ENCODE measurements around the gene NTRK3.
"Not testable (repeated sequence)": the region's sequence is repeated elsewhere in the genome, so short reads cannot be mapped to it uniquely, and the experiment has no call there.

Gene NTRK3

DNA sequence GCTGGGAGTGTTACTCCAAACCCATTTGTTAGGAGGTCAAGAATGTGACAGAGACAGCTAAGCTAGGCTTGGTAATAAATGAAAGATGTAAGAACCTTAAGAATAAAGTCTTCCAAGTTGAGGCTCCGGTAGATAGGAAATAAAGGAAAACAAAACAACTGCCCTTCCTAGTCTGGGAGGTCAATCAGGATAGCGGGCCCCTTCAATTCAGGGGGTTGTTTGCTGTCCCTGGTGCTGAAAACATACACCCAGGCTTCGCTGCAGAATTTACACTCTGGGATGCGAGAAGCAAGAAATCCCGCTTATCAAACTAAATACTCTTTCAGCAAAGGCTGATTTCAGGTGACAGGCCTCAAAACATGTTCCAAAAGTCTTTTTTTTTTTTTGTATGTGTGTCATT is 393.4 kb downstream of the NTRK3 start:
- DNase-seq = no peak

DNA sequence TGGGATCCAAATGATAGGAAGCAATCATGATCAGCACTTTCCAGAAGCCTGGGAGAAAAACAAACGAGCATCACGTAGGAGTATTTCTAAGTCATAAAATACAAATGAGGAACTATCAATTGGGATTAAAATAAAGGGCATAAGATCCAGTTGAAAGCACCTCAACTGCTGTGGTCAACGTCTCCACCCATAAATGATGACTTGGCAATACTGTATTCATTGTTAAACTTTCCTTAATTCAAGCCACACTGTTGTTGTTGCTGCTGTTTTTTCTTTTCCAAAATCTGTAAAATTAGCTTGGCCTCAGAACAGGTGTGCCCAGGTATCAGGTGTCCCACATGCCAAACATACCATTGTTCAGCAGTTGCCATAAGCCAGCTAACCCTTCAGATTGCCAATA is 395.8 kb downstream of the NTRK3 start:
- DNase-seq = no peak

DNA sequence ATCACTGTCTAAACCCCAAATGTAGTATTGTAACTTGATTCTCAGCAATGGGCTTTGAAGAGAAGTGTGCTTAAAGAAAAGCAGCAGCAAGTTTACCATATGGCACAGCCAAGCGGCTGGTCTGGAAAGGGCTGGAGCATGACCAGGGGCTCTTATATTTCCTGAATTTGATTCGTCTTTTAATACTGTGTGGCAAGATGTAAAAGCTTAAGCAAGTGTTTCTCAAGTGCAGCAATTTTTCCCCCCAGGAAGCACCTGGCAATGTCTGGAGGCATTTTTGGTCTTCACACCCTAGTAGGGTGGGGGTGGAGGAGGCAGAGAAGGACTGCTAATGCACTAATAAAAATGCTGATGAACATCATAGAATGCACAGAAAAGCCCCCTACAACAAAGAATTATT is 397.9 kb downstream of the NTRK3 start:
- DNase-seq = no peak

DNA sequence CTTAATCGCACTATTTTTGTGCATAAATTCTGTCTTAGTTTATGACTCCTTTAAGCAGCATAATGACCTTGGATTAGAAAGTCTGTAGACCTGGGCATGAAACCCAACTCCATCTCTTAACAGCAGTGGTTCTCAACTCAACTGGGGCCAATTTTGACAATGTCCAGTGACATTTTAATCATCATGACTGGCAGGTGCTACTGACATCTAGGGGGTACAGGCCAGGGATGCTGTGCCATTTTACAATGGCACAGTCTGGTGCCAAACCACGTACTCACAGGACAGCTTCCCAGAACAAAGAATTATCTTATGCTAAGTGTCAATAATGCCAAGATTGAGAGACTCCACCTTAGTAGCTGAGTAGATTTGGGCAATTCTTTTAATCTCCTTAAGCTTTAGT is 405.0 kb downstream of the NTRK3 start:
- no peak for DNase-seq

DNA sequence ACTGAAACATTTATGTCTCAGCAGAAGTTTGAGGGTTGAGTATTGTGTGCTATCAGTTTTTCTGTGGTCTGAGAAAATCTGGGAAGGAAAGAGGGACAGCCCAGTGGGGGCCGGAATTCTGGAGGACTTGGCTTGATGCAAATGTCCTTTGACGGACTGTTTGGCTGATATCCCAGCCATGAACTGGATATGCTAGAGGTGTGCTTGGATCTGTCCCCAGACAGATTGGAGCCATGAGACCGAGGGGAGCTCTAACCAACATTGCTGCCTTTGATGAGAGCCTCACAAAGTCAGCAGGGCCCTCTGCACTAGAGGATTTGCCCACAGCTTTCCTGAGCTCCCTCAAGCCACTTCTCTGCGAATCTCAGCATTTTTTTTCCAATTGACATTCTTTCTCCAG is 405.6 kb downstream of the NTRK3 start:
- DNase-seq = no peak

DNA sequence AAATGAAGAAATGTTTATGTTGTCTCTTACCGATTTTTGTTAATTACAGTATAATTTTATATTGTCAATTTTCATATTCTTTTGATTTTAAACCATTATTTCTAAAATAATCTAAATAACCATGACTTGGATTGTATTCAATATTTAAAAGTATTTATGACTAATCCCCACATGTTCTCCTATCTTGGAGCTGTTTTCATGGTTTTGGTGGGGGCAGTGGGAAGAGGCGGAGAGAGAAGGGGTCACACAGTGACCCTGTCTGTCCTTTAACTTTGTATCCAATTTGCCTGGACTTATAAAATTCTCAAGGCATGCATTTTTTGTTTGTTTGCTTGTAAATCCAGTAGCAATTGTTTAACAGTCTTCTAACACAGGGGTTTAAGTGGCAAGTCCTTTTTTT is 407.4 kb downstream of the NTRK3 start:
- DNase-seq = no peak

DNA sequence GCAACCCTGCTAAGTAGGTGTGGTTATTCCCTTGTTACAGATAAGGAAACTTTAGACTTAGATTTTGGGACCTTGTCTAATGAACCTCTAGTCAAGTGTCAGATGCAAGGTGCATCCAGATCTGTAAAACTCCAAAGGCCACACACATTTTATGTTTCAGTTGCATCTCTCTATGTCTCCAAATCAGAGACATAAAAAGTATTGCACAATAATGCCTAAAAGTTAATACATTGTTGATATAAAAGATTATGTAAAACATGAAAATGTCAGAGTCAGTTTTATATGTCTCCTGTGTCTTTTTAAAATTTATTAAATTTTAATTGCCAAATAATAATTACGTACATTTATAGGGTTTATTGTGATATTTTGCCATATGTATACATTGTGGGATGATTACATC is 408.5 kb downstream of the NTRK3 start:
- DNase-seq = no peak

DNA sequence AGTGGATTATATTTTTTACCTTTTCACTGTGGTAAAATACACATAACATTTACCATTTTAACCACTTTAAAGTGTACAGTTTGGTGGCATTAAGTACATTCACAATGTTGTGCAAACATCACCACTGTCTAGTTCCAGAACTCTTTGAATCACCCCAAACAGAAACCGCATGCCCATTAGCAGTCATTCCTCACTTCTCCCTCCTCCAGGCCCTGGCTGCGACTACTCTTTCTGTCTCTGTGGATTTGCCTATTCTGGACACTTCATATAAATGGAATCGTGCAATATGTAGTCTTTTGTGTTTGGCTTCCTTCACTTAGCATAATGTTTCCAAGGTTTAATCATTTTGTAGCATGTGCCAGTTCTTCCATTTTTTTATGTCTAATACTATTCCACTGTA is 409.8 kb downstream of the NTRK3 start:
- no peak for DNase-seq

DNA sequence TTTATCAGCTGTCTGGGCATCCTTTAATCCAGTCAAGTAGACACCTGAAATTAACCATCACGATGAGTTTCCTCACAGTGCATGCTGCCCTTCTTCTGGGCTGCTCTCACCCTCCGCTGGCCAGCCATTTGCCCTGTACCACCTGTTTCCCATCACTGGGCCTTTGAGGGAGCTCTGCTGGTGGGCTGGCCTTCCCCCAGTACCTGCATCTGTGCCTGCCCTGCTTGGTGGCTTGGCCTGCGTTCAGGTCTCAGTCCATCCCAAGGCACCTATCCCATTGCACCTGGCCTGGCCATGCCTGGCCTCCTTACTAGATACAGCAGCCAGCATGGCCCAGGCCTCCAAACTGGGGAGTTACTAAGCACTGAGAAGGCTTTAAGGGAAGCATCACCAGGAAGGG is 413.2 kb downstream of the NTRK3 start:
- no peak for DNase-seq

DNA sequence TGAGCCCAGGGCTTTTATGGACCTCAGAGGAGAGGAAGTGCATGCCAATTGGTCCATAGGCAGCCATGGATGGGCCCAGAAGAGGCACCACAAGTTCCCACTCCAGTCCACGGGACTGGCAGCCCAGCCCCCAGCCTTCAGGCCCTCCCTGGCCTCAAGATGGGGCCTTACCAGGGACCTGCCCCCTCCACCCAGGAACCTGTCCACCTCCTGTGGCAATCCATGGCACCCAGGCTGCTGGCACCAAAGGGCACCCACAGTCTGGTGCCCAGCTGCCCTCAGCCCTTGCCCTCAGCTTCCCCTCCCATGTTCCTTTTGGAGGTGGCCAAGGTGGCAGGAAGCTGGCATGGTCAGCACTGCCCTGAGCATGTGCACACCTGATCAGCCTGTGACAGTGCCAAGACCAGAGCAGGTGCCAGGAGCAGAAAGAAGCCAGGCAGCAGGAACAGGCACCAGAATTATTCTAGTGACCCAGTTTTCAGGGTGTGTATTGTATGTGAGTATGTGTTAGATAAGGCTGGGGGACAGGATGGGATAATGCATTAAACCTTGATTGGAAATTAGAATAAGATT is 415.0 kb downstream of the NTRK3 start:
- DNase-seq = no peak

DNA sequence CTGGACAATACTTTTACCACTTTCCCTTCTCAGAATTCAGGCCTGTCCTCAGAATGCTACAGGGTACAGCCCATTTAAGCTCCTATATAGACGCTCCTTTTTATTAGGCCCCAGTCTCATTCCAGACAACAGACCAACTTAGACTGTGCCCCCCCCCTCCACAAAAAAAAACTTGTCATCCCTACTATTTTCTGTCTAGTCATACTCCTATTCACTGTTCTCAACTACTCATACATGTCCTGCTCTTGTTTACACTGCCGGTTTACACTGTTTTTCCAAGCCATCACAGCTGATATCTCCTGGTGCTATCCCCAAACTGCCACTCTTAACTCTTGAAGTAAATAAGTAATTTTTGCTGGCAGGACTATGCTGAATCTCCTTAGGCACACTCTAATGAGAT is 420.7 kb downstream of the NTRK3 start:
- DNase-seq = not testable (repeated sequence)

DNA sequence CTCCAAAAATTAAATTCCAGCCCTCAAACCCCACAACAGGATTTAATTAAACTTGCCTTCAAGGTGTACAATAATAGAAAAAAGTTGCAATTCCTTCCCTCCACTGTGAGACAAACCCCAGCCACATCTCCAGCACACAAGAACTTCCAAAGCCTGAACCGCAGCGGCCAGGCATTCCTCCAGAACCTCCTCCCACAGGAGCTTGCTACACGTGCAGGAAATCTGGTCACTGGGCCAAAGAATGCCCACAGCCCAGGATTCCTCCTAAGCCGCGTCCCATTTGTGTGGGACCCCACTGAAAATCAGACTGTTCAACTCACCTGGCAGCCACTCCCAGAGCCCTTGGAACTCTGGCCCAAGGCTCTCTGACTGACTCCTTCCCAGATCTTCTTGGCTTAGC is 423.2 kb downstream of the NTRK3 start:
- not testable (repeated sequence) for DNase-seq

DNA sequence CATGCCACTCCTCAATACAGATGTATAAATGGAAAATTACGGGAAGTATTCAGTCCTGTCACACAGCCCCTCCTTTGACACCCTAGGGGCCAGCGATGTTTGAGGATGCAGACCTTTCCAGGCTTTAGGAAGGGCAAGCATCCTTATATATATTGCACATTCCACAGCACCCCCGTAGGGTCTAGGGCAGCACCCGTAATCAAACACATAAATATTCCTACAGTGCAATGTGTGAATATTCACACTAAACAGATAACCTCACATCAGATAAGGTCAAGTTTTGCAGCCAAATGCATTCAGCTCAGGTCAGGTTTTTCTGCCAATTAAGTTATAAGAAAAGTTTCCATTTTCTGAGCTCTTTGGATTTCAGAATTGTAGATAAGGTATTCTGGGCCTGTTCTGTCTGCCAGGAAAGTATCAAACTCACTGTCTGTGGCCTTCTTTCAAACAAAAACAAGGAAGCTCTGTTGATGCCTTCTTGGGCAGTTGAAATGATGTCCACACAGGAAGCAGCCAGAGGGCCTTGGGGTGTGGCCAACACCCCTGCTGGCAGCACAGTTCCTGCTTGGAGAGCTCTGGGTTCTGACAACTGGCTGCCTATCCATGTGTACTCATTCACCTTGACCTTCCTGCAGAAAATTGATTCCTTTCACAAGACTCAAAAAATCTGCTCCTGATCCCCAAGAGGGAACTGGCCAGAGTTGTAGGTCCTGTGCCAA is 427.0 kb downstream of the NTRK3 start:
- DNase-seq = no peak

DNA sequence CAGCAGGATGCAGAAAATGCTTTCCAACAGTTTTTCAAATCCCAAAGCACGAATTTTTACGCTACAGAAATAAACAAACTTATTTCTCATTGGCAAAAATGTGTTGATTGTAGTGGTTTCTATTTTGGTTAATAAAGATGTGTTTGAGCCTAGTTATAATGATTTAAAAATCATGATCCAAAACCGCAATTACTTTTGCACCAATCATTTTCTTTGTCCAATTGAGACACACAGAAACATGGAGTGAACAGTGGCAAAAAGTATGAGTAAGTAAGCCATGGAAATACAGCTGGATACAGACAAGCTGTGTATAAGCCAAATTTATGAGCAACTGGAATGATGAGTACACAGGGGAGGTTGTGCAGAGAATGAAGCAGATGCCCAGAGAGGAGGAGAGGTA is 427.9 kb downstream of the NTRK3 start:
- DNase-seq = no peak

DNA sequence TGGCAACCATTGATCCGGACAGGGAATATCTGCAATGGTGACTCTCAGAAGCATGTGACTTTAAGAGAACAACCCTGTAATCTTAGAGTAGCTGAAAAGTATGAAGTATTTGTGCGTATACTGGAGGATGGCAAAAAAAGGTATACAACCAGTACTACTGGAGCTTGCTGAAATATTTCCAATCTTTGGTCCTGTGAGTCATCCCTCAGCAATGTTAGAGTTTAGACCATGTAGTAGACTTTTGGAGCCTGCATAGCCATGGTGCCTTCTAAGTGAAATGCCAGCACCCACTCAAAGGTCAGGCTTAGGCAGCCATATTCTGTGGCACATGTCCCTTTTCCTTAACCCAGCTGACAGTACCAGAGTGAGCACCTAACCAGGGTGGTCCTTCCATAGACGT is 429.4 kb downstream of the NTRK3 start:
- no peak for DNase-seq

DNA sequence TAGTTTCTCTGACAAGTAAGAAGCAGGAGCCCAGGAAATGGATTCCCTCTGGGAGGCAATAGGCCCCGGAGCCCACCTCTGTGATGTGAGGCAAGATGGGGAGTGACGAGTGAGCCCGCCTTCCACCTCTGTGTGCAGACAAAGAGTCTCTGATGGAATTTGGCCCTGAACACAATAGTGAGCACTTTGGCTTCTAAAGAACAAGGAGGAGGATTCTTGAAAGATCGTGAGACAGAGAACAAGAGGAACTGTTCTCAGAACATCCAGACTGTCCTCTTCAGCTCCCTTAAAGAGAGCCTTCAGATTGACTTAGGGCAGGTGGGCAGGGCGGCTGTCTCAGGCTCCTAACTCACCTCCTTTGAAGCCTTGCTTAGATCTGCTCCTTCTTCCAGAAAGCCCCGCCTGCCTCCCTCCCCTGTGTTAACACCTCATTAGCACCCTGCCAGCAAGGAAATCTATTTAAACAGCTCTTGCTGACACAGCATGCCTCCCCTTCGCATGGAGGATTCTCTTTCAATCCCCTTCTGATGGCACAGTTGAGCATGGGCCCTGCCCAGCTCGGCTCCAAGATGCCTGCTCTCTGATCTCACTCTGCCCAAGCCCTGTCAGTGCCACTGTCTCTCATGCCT is 430.3 kb downstream of the NTRK3 start:
- no peak for DNase-seq

DNA sequence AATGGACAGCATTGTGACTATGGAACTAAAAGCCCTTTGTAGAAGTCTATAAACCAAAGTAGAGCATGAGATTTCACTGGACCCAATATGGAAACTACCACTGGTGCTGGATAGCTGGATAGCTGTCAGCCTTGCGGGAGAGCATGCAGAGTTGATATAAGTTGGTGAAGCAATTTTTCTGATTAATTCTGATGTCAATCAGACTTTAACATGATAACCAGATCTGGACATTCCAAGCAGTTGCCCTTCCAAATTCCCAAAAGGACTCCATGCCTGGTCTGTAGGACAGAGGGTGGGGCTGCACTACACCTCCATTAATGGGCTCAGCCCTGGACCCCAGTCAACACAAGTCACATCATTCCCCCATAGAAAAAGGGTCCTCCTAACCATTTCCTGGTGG is 437.8 kb downstream of the NTRK3 start:
- no peak for DNase-seq

DNA sequence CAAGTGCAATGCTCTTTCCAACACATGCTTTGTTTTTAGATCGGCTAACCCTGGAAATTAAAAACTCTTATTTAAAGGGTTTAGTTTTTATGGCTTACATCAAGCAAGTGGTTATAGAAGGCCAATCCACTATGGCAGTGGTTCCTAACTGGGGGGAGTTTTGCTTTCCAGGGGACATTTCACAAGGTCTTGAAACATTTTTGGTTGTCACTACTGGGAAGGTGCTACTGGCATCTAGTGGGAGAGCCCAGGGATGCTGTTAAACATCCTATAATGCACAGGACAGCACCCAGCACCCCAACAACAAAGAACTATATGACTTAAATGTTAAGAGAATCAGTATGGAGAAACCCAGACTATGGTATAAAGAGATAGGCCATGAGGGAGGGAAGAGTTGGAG is 439.0 kb downstream of the NTRK3 start:
- no peak for DNase-seq

DNA sequence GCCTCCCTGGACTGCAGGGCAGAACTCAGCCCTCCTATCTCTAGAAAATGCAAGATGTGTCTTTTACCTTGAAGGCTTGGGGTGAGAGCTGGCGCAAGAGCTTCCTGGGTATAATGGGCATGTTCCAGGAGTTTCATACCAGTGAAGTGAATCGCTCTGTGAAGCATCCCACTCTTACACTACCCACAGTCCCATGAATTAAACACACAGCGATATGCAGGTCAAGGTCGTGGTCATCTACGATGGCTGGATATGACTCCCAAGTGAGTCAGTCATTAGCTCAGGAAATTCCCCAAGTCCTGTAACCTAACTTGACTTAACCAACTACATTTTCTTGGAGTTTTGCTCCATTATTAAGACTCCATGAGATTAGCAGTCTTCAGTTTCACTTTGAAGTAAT is 439.7 kb downstream of the NTRK3 start:
- no peak for DNase-seq

DNA sequence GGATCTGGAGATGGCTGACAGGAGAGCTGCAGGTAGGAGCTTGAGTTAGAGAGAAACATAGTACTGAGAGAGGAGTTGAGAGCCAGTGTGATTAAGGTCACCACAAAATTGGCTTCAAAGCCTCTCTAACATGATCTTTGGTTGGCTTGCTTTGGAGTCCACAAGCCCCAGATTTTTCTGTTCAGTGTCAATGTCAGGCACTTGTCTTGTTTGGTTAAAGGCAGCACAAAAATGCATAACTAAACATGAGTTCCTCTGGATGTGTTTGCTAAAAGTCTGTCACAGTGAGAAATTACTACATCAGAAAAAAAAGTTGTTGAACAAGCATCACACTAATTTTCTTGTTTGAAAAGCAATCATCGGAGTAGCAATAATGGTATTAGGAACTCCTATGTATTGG is 440.5 kb downstream of the NTRK3 start:
- DNase-seq = no peak
